SIG-M5 (cell line): ENCODE results near the gene ERC2.

Experiments used
- DNase-seq: peaks from one replicate; lab custom pipeline; 2025; lab: John Stamatoyannopoulos, UW

The ERC2 gene

GRCh38 chr3:55675478-55675877 lies 792.8 kb downstream of the ERC2 start:
- no peak for DNase-seq

- no peak for DNase-seq
Measured at GRCh38 chr3:55673764-55674163, 794.5 kb downstream of the ERC2 start.

GRCh38 chr3:55669133-55669532 lies 799.1 kb downstream of the ERC2 start:
- DNase-seq: no peak

- no peak for DNase-seq
Measured at GRCh38 chr3:55668359-55668758, 799.9 kb downstream of the ERC2 start.

GRCh38 chr3:55664387-55664786 lies 803.9 kb downstream of the ERC2 start:
- no peak for DNase-seq

- DNase-seq: no peak
Measured at GRCh38 chr3:55662683-55663082, 805.6 kb downstream of the ERC2 start.

- no peak for DNase-seq
Measured at GRCh38 chr3:55661571-55661970, 806.7 kb downstream of the ERC2 start.

GRCh38 chr3:55661141-55661540 lies 807.1 kb downstream of the ERC2 start:
- no peak for DNase-seq

GRCh38 chr3:55660642-55661041 lies 807.6 kb downstream of the ERC2 start:
- no peak for DNase-seq

GRCh38 chr3:55659701-55660100 lies 808.6 kb downstream of the ERC2 start:
- DNase-seq: no peak

- DNase-seq: no peak
Measured at GRCh38 chr3:55658690-55659562, 809.3 kb downstream of the ERC2 start.

- DNase-seq: no peak
Measured at GRCh38 chr3:55658270-55658669, 810.0 kb downstream of the ERC2 start.

GRCh38 chr3:55655544-55655943 lies 812.7 kb downstream of the ERC2 start:
- no peak for DNase-seq

- DNase-seq: no peak
Measured at GRCh38 chr3:55654123-55654760, 814.0 kb downstream of the ERC2 start.

GRCh38 chr3:55651011-55651410 lies 817.3 kb downstream of the ERC2 start:
- DNase-seq: no peak

GRCh38 chr3:55650011-55650410 lies 818.3 kb downstream of the ERC2 start:
- no peak for DNase-seq

GRCh38 chr3:55649554-55649953 lies 818.7 kb downstream of the ERC2 start:
- DNase-seq: no peak

- DNase-seq: no peak
Measured at GRCh38 chr3:55648591-55649318, 819.5 kb downstream of the ERC2 start.

GRCh38 chr3:55647670-55648069 lies 820.6 kb downstream of the ERC2 start:
- no peak for DNase-seq

- no peak for DNase-seq
Measured at GRCh38 chr3:55647063-55647462, 821.2 kb downstream of the ERC2 start.

GRCh38 chr3:55646121-55646520 lies 822.1 kb downstream of the ERC2 start:
- DNase-seq: no peak

- DNase-seq: no peak
Measured at GRCh38 chr3:55645422-55645821, 822.8 kb downstream of the ERC2 start.

- no peak for DNase-seq
Measured at GRCh38 chr3:55643283-55643682, 825.0 kb downstream of the ERC2 start.
